GM12878 (cell line): Measurements from ENCODE around the gene RNF103. TPM values are rescaled to one million over a fixed set of nuclear protein-coding genes. Genes with fewer than 3 reads are reported as not detected.

Experiments used
- ATAC-seq: fragments of 200-7000 bp; cut with Tn5 transposase; 3 replicates; pipeline ENCODE4 v1.9.1; 2020; ENCODE audit warnings: mild to moderate bottlenecking, moderate library complexity
- BruUV-seq: library from RNA; stranded (reverse); fragments of 400-500 nt; replicated peaks from 2 replicates; lab custom pipeline; 2021; lab: Mats Ljungman, UMichigan
- CTCF ChIA-PET: fragments of 300-600 bp; sonication (Branson Sonifier 250); formaldehyde crosslinking; extraction: SDS; loops from one replicate; lab custom pipeline; 2021; ENCODE audit warnings: inconsistent platforms; lab: Yijun Ruan, JAX
- POLR2A ChIA-PET: fragments of 350-600 bp; formaldehyde crosslinking; extraction: SDS; loops from one replicate; lab custom pipeline; 2021; ENCODE audit warnings: inconsistent platforms; lab: Charles Lee
- RAD21 ChIA-PET: fragments of 300-600 bp; sonication (Branson Sonifier 250); formaldehyde crosslinking; loops from one replicate; lab custom pipeline; 2023; ENCODE audit warnings: antibody characterized with exemption; ENCODE audit not compliant: unreplicated experiment; lab: Charles Lee
- SMC1A ChIA-PET: fragments of 300-600 bp; sonication (Branson Sonifier 250); formaldehyde crosslinking; loops from one replicate; lab custom pipeline; 2023; ENCODE audit not compliant: unreplicated experiment, uncharacterized antibody; lab: Charles Lee
- DNase-seq: peaks from one replicate; pipeline ENCODE4 v3.0.0-alpha.2; 2011; ENCODE audit warnings: low read depth, low spot score
- FAIRE-seq: peaks from 3 replicates; lab custom pipeline; 2011; peaks lifted over from hg19 to GRCh38; lab: Jason Lieb, UNC
- H2AFZ ChIP-seq: 2 replicates; pipeline ENCODE4 v1.6.0; 2011; ENCODE audit warnings: low read depth, low read length, control low read depth; ENCODE audit not compliant: control insufficient read depth
- H3K27ac ChIP-seq: 2 replicates; pipeline ENCODE4 v1.5.1; 2011; ENCODE audit warnings: control low read depth; ENCODE audit not compliant: control insufficient read depth, insufficient read depth
- H3K27me3 ChIP-seq, 2 experiments: replicated peaks in 1 of 2; 2 replicates each; pipeline versions ENCODE4 v1.6.0 to v1.6.1; 2011; ENCODE audit warnings: low read length in 1 of 2; ENCODE audit not compliant: control insufficient read depth in 2 of 2, insufficient read depth in 2 of 2
- H3K36me3 ChIP-seq, 2 experiments: 2 replicates each; pipeline ENCODE4 v1.5.1; 2011; ENCODE audit warnings: low read length in 1 of 2; ENCODE audit not compliant: control insufficient read depth in 2 of 2, insufficient read depth in 2 of 2
- H3K4me1 ChIP-seq: 2 replicates; pipeline ENCODE4 v1.6.1; 2011; ENCODE audit warnings: mild to moderate bottlenecking, low read length, moderate library complexity, mixed read lengths; ENCODE audit not compliant: control insufficient read depth, insufficient read depth
- H3K4me2 ChIP-seq: 2 replicates; pipeline ENCODE4 v1.6.0; 2011; ENCODE audit warnings: control low read depth; ENCODE audit not compliant: control insufficient read depth, insufficient read depth
- H3K4me3 ChIP-seq: fragments of 200-600 bp; sonication (generic); 2 replicates; pipeline ENCODE4 v1.5.1; 2016
- H3K79me2 ChIP-seq: 2 replicates; pipeline ENCODE4 v1.6.0; 2011; ENCODE audit warnings: low read length; ENCODE audit not compliant: control insufficient read depth, insufficient read depth
- H3K9ac ChIP-seq: 2 replicates; pipeline ENCODE4 v1.8.0; 2011; ENCODE audit warnings: low read length, control low read depth, mixed read lengths; ENCODE audit not compliant: control insufficient read depth, insufficient read depth
- H3K9me3 ChIP-seq: replicated peaks from 3 replicates; pipeline ENCODE4 v1.5.1; 2011; ENCODE audit warnings: mild to moderate bottlenecking, low read length; ENCODE audit not compliant: control insufficient read depth, insufficient read depth
- H4K20me1 ChIP-seq: 2 replicates; pipeline ENCODE4 v1.6.0; 2011; ENCODE audit not compliant: control insufficient read depth, insufficient read depth
- EED ChIP-seq: sonication (generic); IDR thresholded peaks from 2 replicates; pipeline ENCODE4 v1.6.1; 2016; ENCODE audit warnings: antibody characterized with exemption, low read depth
- ESRRA ChIP-seq: IDR thresholded peaks from 2 replicates; pipeline ENCODE4 v1.6.1; 2012; ENCODE audit warnings: mild to moderate bottlenecking, low read length, improper control_type of control experiment
- FOS ChIP-seq: IDR thresholded peaks from 3 replicates; pipeline ENCODE4 v1.6.1; 2011; ENCODE audit warnings: borderline replicate concordance; ENCODE audit not compliant: insufficient read length; ENCODE audit errors: extremely low read depth
- KAT2A ChIP-seq: conservative IDR thresholded peaks from 2 replicates; pipeline ENCODE4 v1.6.1; 2011; ENCODE audit warnings: low read depth, low read length; ENCODE audit not compliant: control insufficient read depth
- NFIC ChIP-seq: IDR thresholded peaks from 2 replicates; pipeline ENCODE4 v1.6.1; 2012; ENCODE audit warnings: low read depth, mild to moderate bottlenecking, inconsistent platforms, low read length, moderate library complexity
- PAX8 ChIP-seq: fragments of 450-650 bp; IDR thresholded peaks from 2 replicates; pipeline ENCODE4 v1.6.1; 2017; ENCODE audit warnings: mild to moderate bottlenecking, moderate library complexity
- SRF ChIP-seq, 2 experiments: IDR thresholded peaks; 2 replicates each; pipeline ENCODE4 v1.6.1; 2011; ENCODE audit warnings: low read depth in 2 of 2, low read length in 2 of 2, mild to moderate bottlenecking in 1 of 2, moderate library complexity in 1 of 2
- TCF3 ChIP-seq: IDR thresholded peaks from 2 replicates; pipeline ENCODE4 v1.6.1; 2012; ENCODE audit warnings: low read depth, mild to moderate bottlenecking, low read length, borderline replicate concordance; ENCODE audit not compliant: insufficient read depth
- ZNF207 ChIP-seq: fragments of 450-650 bp; IDR thresholded peaks from 2 replicates; pipeline ENCODE4 v1.6.1; 2014; ENCODE audit warnings: antibody characterized with exemption, mild to moderate bottlenecking, borderline replicate concordance
- ZNF384 ChIP-seq: IDR thresholded peaks from 2 replicates; pipeline ENCODE4 v1.6.1; 2012; ENCODE audit warnings: low read depth, mild to moderate bottlenecking, low read length, improper control_type of control experiment, borderline replicate concordance
- WGBS: methylation state at CpG from one replicate; pipeline ENCODE4 v1.1.6; 2016; ENCODE audit warnings: low lambda C conversion rate; ENCODE audit not compliant: insufficient replicate concordance, insufficient coverage; ENCODE audit errors: missing lambda C conversion rate; 5-methylcytosine and 5-hydroxymethylcytosine counted together
- in situ Hi-C: fragments of 300-500 bp; cut with MboI; formaldehyde crosslinking; loops from 9 replicates; pipeline ENCODE4 v1.14.3; 2018; ENCODE audit warnings: mixed read lengths
- intact Hi-C: fragments of 100-400 bp; cut with micrococcal nuclease; formaldehyde crosslinking; loops from one replicate; pipeline ENCODE4 v1.14.2; 2022; ENCODE audit not compliant: unreplicated experiment
- polyA plus RNA-seq, 11 experiments: library from polyadenylated mRNA; depleted of rRNA in 4 of 11; unstranded in 6 of 11; stranded (reverse) in 5 of 11; fragments of >200 nt; fragmentation: Nextera tagmentation in 4 of 11; fragmentation: Illumina TruSeq in 1 of 11; extraction: Ambion mirVana in 4 of 11; extraction: Trizol in 1 of 11; gene quantifications; 1 replicate in 1 of 11; 2 replicates in 10 of 11; pipeline versions ENCODE4 v1.2.1 to v1.2.3, GENCODE V29; 2011 to 2016; ENCODE audit warnings: inconsistent platforms in 2 of 11, missing spikeins in 2 of 11, low read depth in 1 of 11
- total RNA-seq, 4 experiments: library from RNA; depleted of rRNA in 3 of 4; stranded (reverse); fragments of >200 nt in 3 of 4; fragmentation: Illumina TruSeq in 1 of 4; extraction: Trizol in 1 of 4; gene quantifications; 2 replicates each; pipeline versions ENCODE4 v1.2.1 to v1.2.3, GENCODE V29; 2013 to 2021
- TF ChIP-seq, protein P1 (sequence below): fragments of 450-650 bp; IDR thresholded peaks from 2 replicates; pipeline ENCODE4 v1.6.1; 2018; ENCODE audit warnings: mild to moderate bottlenecking, low read depth, moderate library complexity; ENCODE audit not compliant: partially characterized antibody
- TF ChIP-seq, protein P2 (sequence below): fragments of 450-650 bp; formaldehyde crosslinking; IDR thresholded peaks from 2 replicates; pipeline ENCODE4 v1.5.0; 2022; ENCODE audit warnings: mild to moderate bottlenecking, missing genetic modification characterization
- TF ChIP-seq, protein P3 (sequence below): fragments of 450-650 bp; IDR thresholded peaks from 2 replicates; pipeline ENCODE4 v1.6.1; 2016; ENCODE audit warnings: mild to moderate bottlenecking, moderate library complexity, borderline replicate concordance

Gene RNF103
- total and polyA plus RNA-seq, 10 of the 15 experiments (the other 5 are each of a cell fraction or from before 2014, with no cell fraction given), result 2.4 to 11.0 (median 8.0) TPM

DNA sequence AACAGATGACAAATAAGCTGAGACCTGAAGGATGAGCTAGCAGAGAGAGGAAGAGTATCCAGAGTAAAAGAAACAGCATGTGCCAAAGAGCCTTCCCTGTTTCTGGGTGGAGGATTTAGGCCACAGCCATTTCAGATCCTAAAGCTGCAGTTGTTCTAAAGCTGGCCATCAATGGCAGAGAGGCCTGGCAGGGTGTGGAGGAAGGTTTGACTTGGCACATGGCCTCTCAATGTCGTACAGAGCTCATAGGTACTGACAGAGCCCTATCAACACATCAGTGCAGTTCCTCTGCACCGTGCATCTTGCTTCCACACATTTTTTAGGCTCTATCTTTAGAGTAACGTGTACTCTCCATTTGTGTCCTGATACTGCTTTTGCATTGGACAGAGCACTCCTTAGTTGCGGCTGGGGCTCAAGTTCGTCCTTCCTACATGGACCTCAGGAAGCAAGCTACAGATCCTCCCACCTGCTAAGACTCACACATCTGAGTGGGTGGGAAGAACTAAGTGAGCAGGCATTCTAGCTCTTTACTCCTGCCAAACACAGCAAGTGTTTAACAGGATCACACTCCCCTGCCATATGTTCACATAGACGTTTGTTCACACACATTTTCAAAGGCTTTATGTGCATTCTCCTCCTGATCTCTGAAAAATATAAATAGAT is 57.4 kb downstream of the RNF103 start:
- peaks cover 5% of the 10 kb centered on the region for H3K4me1 ChIP-seq
- peaks cover 2% of the 10 kb centered on the region for H3K9me3 ChIP-seq
- FAIRE-seq, result no peak
- peaks cover 16% of the 10 kb centered on the region for H3K79me2 ChIP-seq
- no peak for ATAC-seq
- no peak overlapping the region for H2AFZ ChIP-seq
- ChIA-PET CTCF (interaction anchor here (0.9 kb wide), 1 partner anchor 9 kb away, joined by 4 read pairs; no protein-coding TSS in a partner anchor), RAD21 (no interaction called here), SMC1A (interaction anchor here (0.5 to 0.8 kb wide), 2 partner anchors 54 to 199 kb away, joined by 3 read pairs; no protein-coding TSS in a partner anchor), POLR2A (no interaction called here)
- no peak overlapping the region for H3K27ac ChIP-seq
- DNase-seq, result no peak
- no peaks in the 10 kb centered on the region for H4K20me1 ChIP-seq
- H3K36me3 ChIP-seq, result no peaks in the 10 kb centered on the region
- 81% methylated on average over 6 of the region's 6 CpGs for WGBS
- in situ Hi-C loops (no loop called here), intact Hi-C loops (no loop called here)
- H3K4me3 ChIP-seq, result no peak overlapping the region
- H3K9ac ChIP-seq, result no peak overlapping the region
- BruUV-seq, result no TSS peak
- no peak overlapping the region for H3K4me2 ChIP-seq
- H3K27me3 ChIP-seq, result no peaks in the 10 kb centered on the region
- TF ChIP-seq SRF (IDR thresholded peaks at IDR 0.05; ENCODE audit: low read depth in 2 of 2, low read length in 2 of 2) (no peak), TCF3 (no peak), ESRRA (no peak), FOS (no peak), KAT2A (no peak), PAX8 (no peak), ZNF207 (no peak), NFIC (no peak), ZNF384 (no peak), EED (no peak)
- TF ChIP-seq, protein P1, sequence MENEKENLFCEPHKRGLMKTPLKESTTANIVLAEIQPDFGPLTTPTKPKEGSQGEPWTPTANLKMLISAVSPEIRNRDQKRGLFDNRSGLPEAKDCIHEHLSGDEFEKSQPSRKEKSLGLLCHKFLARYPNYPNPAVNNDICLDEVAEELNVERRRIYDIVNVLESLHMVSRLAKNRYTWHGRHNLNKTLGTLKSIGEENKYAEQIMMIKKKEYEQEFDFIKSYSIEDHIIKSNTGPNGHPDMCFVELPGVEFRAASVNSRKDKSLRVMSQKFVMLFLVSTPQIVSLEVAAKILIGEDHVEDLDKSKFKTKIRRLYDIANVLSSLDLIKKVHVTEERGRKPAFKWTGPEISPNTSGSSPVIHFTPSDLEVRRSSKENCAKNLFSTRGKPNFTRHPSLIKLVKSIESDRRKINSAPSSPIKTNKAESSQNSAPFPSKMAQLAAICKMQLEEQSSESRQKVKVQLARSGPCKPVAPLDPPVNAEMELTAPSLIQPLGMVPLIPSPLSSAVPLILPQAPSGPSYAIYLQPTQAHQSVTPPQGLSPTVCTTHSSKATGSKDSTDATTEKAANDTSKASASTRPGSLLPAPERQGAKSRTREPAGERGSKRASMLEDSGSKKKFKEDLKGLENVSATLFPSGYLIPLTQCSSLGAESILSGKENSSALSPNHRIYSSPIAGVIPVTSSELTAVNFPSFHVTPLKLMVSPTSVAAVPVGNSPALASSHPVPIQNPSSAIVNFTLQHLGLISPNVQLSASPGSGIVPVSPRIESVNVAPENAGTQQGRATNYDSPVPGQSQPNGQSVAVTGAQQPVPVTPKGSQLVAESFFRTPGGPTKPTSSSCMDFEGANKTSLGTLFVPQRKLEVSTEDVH, result no peak
- TF ChIP-seq, protein P2, sequence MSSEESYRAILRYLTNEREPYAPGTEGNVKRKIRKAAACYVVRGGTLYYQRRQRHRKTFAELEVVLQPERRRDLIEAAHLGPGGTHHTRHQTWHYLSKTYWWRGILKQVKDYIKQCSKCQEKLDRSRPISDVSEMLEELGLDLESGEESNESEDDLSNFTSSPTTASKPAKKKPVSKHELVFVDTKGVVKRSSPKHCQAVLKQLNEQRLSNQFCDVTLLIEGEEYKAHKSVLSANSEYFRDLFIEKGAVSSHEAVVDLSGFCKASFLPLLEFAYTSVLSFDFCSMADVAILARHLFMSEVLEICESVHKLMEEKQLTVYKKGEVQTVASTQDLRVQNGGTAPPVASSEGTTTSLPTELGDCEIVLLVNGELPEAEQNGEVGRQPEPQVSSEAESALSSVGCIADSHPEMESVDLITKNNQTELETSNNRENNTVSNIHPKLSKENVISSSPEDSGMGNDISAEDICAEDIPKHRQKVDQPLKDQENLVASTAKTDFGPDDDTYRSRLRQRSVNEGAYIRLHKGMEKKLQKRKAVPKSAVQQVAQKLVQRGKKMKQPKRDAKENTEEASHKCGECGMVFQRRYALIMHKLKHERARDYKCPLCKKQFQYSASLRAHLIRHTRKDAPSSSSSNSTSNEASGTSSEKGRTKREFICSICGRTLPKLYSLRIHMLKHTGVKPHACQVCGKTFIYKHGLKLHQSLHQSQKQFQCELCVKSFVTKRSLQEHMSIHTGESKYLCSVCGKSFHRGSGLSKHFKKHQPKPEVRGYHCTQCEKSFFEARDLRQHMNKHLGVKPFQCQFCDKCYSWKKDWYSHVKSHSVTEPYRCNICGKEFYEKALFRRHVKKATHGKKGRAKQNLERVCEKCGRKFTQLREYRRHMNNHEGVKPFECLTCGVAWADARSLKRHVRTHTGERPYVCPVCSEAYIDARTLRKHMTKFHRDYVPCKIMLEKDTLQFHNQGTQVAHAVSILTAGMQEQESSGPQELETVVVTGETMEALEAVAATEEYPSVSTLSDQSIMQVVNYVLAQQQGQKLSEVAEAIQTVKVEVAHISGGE, result no peak
- TF ChIP-seq, protein P3, sequence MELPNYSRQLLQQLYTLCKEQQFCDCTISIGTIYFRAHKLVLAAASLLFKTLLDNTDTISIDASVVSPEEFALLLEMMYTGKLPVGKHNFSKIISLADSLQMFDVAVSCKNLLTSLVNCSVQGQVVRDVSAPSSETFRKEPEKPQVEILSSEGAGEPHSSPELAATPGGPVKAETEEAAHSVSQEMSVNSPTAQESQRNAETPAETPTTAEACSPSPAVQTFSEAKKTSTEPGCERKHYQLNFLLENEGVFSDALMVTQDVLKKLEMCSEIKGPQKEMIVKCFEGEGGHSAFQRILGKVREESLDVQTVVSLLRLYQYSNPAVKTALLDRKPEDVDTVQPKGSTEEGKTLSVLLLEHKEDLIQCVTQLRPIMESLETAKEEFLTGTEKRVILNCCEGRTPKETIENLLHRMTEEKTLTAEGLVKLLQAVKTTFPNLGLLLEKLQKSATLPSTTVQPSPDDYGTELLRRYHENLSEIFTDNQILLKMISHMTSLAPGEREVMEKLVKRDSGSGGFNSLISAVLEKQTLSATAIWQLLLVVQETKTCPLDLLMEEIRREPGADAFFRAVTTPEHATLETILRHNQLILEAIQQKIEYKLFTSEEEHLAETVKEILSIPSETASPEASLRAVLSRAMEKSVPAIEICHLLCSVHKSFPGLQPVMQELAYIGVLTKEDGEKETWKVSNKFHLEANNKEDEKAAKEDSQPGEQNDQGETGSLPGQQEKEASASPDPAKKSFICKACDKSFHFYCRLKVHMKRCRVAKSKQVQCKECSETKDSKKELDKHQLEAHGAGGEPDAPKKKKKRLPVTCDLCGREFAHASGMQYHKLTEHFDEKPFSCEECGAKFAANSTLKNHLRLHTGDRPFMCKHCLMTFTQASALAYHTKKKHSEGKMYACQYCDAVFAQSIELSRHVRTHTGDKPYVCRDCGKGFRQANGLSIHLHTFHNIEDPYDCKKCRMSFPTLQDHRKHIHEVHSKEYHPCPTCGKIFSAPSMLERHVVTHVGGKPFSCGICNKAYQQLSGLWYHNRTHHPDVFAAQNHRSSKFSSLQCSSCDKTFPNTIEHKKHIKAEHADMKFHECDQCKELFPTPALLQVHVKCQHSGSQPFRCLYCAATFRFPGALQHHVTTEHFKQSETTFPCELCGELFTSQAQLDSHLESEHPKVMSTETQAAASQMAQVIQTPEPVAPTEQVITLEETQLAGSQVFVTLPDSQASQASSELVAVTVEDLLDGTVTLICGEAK, result no peak
